Stomach (tissue), 4 donors: ENCODE results near the gene SF3B3.

Experiments
- POLR2A ChIP-seq, 4 donors: fragments of 450-650 bp; IDR thresholded peaks; one replicate each; pipeline ENCODE4 v1.6.1; 2016; ENCODE audit warnings: antibody characterized with exemption in 4 of 4, control low read depth in 2 of 4, mild to moderate bottlenecking in 1 of 4, moderate library complexity in 1 of 4
- TF ChIP-seq, protein P1 (sequence below), 7 experiments: fragments of 450-650 bp in 4 of 7; fragments of 200-600 bp in 3 of 7; sonication (generic) in 3 of 7; IDR thresholded peaks; one replicate each; pipeline ENCODE4 v1.5.1; 2016 to 2019; ENCODE audit warnings: antibody characterized with exemption in 7 of 7, control low read depth in 2 of 7, mild to moderate bottlenecking in 1 of 7

DNA sequence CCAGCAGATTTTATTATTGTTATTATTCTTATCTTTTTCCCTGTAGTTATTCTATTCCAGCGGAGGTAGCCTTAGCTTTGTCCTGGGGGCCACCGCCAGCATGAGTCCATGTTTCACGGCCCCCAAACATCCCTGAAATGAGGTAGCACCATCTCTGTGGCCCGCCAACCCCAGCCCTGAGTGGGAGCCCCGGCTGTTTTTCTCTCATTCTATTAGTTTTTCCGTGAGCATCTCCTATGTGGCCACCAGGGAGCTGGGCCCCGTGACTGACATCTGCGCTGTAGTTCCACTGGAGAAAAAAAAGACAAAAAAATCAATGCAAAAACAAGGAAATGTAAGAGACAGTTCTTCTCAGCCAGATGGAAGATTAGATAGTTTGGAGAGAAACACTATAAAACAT is 79.2 kb downstream of the SF3B3 start:
- TF ChIP-seq, protein P1, sequence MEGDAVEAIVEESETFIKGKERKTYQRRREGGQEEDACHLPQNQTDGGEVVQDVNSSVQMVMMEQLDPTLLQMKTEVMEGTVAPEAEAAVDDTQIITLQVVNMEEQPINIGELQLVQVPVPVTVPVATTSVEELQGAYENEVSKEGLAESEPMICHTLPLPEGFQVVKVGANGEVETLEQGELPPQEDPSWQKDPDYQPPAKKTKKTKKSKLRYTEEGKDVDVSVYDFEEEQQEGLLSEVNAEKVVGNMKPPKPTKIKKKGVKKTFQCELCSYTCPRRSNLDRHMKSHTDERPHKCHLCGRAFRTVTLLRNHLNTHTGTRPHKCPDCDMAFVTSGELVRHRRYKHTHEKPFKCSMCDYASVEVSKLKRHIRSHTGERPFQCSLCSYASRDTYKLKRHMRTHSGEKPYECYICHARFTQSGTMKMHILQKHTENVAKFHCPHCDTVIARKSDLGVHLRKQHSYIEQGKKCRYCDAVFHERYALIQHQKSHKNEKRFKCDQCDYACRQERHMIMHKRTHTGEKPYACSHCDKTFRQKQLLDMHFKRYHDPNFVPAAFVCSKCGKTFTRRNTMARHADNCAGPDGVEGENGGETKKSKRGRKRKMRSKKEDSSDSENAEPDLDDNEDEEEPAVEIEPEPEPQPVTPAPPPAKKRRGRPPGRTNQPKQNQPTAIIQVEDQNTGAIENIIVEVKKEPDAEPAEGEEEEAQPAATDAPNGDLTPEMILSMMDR (IDR thresholded peaks at IDR 0.05), result no peak
- TF ChIP-seq POLR2A (IDR thresholded peaks at IDR 0.05), result no peak
